HG03175 (cell line): ENCODE results near the gene MCM6.
A peak's percentile ranks its signal among the peaks of the same experiment; 100 is the strongest.
"Not testable (repeated sequence)": the region's sequence is repeated elsewhere in the genome, so short reads cannot be mapped to it uniquely, and the experiment has no call there.

Source experiments
- ATAC-seq: cut with Tn5 transposase; IDR thresholded peaks from one replicate; pipeline ENCODE4 v1.9.1; 2021; ENCODE audit warnings: mild to moderate bottlenecking, moderate library complexity; ENCODE audit not compliant: unreplicated experiment

MCM6 gene

GRCh38 chr2:135825131-135825530 lies 51.1 kb downstream of the MCM6 start:
- no peak for ATAC-seq

GRCh38 chr2:135822855-135823254 lies 53.4 kb downstream of the MCM6 start:
- no peak for ATAC-seq

- no peak for ATAC-seq
Observed at GRCh38 chr2:135821190-135821589, 55.1 kb downstream of the MCM6 start.

- ATAC-seq, result peak; percentile 84
Observed at GRCh38 chr2:135820003-135820618, 56.1 kb downstream of the MCM6 start.

- no peak for ATAC-seq
Observed at GRCh38 chr2:135818937-135819610, 57.2 kb downstream of the MCM6 start.

- ATAC-seq, result no peak
Observed at GRCh38 chr2:135817951-135818350, 58.3 kb downstream of the MCM6 start.

GRCh38 chr2:135817466-135817865 lies 58.8 kb downstream of the MCM6 start:
- no peak for ATAC-seq

- no peak for ATAC-seq
Observed at GRCh38 chr2:135815269-135815668, 61.0 kb downstream of the MCM6 start.

GRCh38 chr2:135812907-135813511 lies 63.2 kb downstream of the MCM6 start:
- no peak for ATAC-seq

- not testable (repeated sequence) for ATAC-seq
Observed at GRCh38 chr2:135807874-135808273, 68.4 kb downstream of the MCM6 start.

GRCh38 chr2:135803278-135803677 lies 73.0 kb downstream of the MCM6 start:
- ATAC-seq, result no peak

GRCh38 chr2:135802350-135802749 lies 73.9 kb downstream of the MCM6 start:
- no peak for ATAC-seq

- ATAC-seq, result no peak
Observed at GRCh38 chr2:135800513-135801460, 75.5 kb downstream of the MCM6 start.

- ATAC-seq, result no peak
Observed at GRCh38 chr2:135799738-135800137, 76.5 kb downstream of the MCM6 start.

- ATAC-seq, result no peak
Observed at GRCh38 chr2:135798762-135799161, 77.5 kb downstream of the MCM6 start.

- ATAC-seq, result no peak
Observed at GRCh38 chr2:135798275-135798705, 78.0 kb downstream of the MCM6 start.

GRCh38 chr2:135797497-135798274 lies 78.6 kb downstream of the MCM6 start:
- ATAC-seq, result peak; percentile 73

GRCh38 chr2:135796606-135797005 lies 79.6 kb downstream of the MCM6 start:
- no peak for ATAC-seq

- not testable (repeated sequence) for ATAC-seq
Observed at GRCh38 chr2:135795641-135796040, 80.6 kb downstream of the MCM6 start.

GRCh38 chr2:135792401-135793150 lies 83.7 kb downstream of the MCM6 start:
- no peak for ATAC-seq
